22Rv1 (cell line): ENCODE measurements around the gene ZNF444.

Experiments
- ZFX ChIP-seq: fragments of 450-650 bp; IDR thresholded peaks from 2 replicates; pipeline ENCODE4 v1.6.1; 2017; ENCODE audit warnings: antibody characterized with exemption, borderline replicate concordance
- TF ChIP-seq, protein P1 (sequence below): fragments of 450-650 bp; IDR thresholded peaks from 2 replicates; pipeline ENCODE4 v1.5.1; 2017; ENCODE audit warnings: mild to moderate bottlenecking

DNA sequence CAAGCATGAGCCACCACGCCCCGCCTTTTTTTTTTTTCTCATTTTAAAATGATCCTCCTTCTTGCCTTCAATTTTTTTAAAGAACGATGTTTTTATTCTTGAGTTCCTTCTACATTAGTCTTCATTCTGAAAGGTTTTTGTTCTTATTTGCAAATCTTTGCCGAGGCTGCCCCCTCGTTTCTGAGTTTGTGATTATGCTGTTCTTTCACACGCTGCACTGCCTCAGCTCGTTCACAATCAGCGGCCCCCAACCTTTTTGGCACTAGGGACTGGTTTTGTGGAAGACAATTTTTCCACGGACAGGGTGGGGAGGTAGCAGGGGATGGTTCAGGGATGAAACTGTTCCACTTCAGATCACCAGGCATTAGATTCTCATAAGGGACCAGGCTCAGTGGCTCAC, 46.6 kb upstream of the ZNF444 start:
- TF ChIP-seq, protein P1, sequence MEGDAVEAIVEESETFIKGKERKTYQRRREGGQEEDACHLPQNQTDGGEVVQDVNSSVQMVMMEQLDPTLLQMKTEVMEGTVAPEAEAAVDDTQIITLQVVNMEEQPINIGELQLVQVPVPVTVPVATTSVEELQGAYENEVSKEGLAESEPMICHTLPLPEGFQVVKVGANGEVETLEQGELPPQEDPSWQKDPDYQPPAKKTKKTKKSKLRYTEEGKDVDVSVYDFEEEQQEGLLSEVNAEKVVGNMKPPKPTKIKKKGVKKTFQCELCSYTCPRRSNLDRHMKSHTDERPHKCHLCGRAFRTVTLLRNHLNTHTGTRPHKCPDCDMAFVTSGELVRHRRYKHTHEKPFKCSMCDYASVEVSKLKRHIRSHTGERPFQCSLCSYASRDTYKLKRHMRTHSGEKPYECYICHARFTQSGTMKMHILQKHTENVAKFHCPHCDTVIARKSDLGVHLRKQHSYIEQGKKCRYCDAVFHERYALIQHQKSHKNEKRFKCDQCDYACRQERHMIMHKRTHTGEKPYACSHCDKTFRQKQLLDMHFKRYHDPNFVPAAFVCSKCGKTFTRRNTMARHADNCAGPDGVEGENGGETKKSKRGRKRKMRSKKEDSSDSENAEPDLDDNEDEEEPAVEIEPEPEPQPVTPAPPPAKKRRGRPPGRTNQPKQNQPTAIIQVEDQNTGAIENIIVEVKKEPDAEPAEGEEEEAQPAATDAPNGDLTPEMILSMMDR: no peak
- no peak for TF ChIP-seq ZFX
